ENCODE data around the gene C4orf46. TPM values are rescaled to one million over a fixed set of nuclear protein-coding genes. Genes with fewer than 3 reads are reported as not detected.

The C4orf46 gene
- total and polyA plus RNA-seq, 2 experiments from 2014 or later: 23.9 to 41.5 TPM

DNA sequence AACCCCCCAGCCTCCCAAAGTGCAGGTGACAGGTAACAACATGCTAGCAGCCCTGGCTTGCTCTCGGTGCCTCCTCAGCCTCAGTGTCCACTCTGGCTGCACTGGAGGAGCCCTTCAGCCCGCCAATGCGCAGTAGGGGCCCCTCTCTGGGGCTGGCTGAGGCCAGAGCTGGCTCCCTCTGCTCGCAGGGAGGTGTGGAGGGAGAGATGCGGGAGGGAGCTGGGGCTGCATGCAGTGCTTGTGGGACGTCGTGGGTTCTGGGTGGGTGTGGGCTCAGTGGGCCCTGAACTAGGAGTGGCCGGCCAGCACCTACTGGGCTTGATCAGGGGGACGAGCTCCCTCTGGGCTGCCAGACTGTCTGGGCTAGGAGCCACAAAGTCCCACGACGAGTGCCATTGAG, 14.4 kb downstream of the C4orf46 start:
- H3K4me3 Mint-ChIP-seq: no peak overlapping the region
- Histone ChIP-seq H3K4me1 (ENCODE audit: insufficient read depth) (no peaks in the 10 kb centered on the region), H3F3A (replicated peaks; ENCODE audit: low read depth) (no peaks in the 10 kb centered on the region), H3K4me3 (no peak overlapping the region), H4K20me1 (replicated peaks; ENCODE audit: insufficient read depth) (no peaks in the 10 kb centered on the region), H3K27me3 (ENCODE audit: insufficient read depth) (no peaks in the 10 kb centered on the region), H3K27ac (ENCODE audit: low read depth) (no peak overlapping the region), H3K36me3 (ENCODE audit: insufficient read depth) (no peaks in the 10 kb centered on the region), H3K9me2 (ENCODE audit: insufficient read depth) (0 out of 2 replicates have a peak, but pooled peaks cover 2% of the 10 kb centered on the region), H3K4me2 (no peak overlapping the region), H3K79me2 (replicated peaks; ENCODE audit: insufficient read depth) (no peaks in the 10 kb centered on the region), H2AFZ (no peak overlapping the region)
- H3K4me1 Mint-ChIP-seq: peaks cover 31% of the 10 kb centered on the region
- ATAC-seq (no peak), DNase-seq (ENCODE audit: low spot score) (no peak)
- H3K36me3 Mint-ChIP-seq (ENCODE audit: low read depth): no peaks in the 10 kb centered on the region; the same call in 2 of the 3 replicates
- H3K27me3 Mint-ChIP-seq (ENCODE audit: insufficient read depth, low read depth, poor library complexity): peaks cover 6% of the 10 kb centered on the region
- peaks cover 4% of the 10 kb centered on the region; the same call in 1 of the 3 replicates for H3K9me3 Mint-ChIP-seq
- H3K27ac Mint-ChIP-seq: no peak overlapping the region
- TF ChIP-seq, protein P1, sequence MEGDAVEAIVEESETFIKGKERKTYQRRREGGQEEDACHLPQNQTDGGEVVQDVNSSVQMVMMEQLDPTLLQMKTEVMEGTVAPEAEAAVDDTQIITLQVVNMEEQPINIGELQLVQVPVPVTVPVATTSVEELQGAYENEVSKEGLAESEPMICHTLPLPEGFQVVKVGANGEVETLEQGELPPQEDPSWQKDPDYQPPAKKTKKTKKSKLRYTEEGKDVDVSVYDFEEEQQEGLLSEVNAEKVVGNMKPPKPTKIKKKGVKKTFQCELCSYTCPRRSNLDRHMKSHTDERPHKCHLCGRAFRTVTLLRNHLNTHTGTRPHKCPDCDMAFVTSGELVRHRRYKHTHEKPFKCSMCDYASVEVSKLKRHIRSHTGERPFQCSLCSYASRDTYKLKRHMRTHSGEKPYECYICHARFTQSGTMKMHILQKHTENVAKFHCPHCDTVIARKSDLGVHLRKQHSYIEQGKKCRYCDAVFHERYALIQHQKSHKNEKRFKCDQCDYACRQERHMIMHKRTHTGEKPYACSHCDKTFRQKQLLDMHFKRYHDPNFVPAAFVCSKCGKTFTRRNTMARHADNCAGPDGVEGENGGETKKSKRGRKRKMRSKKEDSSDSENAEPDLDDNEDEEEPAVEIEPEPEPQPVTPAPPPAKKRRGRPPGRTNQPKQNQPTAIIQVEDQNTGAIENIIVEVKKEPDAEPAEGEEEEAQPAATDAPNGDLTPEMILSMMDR (conservative IDR thresholded peaks at IDR 0.05; ENCODE audit: low read depth in 2 of 2): no peak
- no peak for TF ChIP-seq EZH2phosphoT487 (IDR thresholded peaks at IDR 0.05; ENCODE audit: unreplicated experiment)
- TF ChIP-seq EZH2 (IDR thresholded peaks at IDR 0.05; ENCODE audit: low read depth, unreplicated experiment): no peak
- TF ChIP-seq ZNF462 (CRISPR knock-in tag; IDR thresholded peaks at IDR 0.05): no peak
- no peak for TF ChIP-seq POLR2AphosphoS5 (IDR thresholded peaks at IDR 0.05; ENCODE audit: low read depth)

Data from GM23338 (cell line).